AG04449 (cell line): ENCODE measurements around the gene HOTAIR.

Source experiments
- CTCF ChIA-PET: fragments of 350-600 bp; formaldehyde crosslinking; extraction: SDS; loops from one replicate; lab custom pipeline; 2021; ENCODE audit warnings: antibody characterized with exemption; lab: Yijun Ruan, JAX
- POLR2A ChIA-PET: fragments of 400-600, 350-600 bp; formaldehyde crosslinking; extraction: SDS; loops from one replicate; lab custom pipeline; 2020; ENCODE audit warnings: antibody characterized with exemption, inconsistent platforms; lab: Yijun Ruan, JAX
- DNase-seq: peaks from one replicate; pipeline ENCODE4 v3.0.0-alpha.2; 2010; ENCODE audit warnings: low read depth, low spot score
- H3K4me3 ChIP-seq: 2 replicates; pipeline ENCODE4 v1.5.1; 2011; ENCODE audit warnings: low read depth, mild to moderate bottlenecking, control low read depth, low read length
- TF ChIP-seq, protein P1 (sequence below): IDR thresholded peaks from one replicate; pipeline ENCODE4 v1.5.1; 2011; ENCODE audit warnings: mild to moderate bottlenecking, moderate library complexity, low read length, control low read depth, inconsistent platforms; ENCODE audit not compliant: insufficient read depth; ENCODE audit errors: missing control alignments

HOTAIR gene

DNA sequence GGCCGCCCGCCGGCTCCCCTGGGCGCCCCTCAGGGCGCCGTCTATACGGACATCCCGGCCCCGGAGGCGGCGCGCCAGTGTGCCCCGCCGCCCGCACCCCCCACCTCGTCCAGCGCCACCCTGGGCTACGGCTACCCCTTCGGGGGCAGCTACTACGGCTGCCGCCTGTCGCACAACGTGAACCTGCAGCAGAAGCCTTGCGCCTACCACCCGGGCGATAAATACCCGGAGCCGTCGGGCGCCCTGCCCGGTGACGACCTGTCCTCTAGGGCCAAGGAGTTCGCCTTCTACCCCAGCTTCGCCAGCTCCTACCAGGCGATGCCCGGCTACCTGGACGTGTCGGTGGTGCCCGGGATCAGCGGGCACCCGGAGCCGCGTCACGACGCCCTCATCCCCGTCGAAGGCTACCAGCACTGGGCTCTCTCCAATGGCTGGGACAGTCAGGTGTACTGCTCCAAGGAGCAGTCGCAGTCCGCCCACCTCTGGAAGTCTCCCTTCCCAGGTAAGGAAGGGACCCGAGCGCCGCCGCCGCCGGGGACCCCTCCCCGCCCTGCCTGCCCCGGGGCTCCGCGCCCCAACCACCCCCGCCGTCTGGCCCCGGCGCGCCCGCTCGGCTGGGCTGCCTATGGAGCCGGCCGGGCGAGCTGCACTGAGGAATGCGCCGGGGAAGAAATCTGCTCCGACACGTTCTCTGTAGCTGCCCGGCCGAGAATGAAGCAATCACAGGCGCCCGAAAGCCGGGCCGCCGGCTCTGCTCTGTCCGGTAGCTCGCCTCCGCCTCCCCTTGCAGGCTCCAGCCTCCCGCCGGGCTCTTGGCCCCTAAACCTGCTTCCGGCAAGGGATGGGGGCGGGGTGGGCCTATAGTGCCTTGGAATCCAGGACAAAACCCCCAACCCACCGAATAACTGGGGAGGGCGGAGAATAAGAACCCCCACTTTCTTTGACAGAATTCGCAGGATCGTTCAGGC lies 35.3 kb downstream of the HOTAIR start:
- H3K4me3 ChIP-seq = no peak overlapping the region
- POLR2A ChIA-PET = no interaction called here
- TF ChIP-seq, protein P1, sequence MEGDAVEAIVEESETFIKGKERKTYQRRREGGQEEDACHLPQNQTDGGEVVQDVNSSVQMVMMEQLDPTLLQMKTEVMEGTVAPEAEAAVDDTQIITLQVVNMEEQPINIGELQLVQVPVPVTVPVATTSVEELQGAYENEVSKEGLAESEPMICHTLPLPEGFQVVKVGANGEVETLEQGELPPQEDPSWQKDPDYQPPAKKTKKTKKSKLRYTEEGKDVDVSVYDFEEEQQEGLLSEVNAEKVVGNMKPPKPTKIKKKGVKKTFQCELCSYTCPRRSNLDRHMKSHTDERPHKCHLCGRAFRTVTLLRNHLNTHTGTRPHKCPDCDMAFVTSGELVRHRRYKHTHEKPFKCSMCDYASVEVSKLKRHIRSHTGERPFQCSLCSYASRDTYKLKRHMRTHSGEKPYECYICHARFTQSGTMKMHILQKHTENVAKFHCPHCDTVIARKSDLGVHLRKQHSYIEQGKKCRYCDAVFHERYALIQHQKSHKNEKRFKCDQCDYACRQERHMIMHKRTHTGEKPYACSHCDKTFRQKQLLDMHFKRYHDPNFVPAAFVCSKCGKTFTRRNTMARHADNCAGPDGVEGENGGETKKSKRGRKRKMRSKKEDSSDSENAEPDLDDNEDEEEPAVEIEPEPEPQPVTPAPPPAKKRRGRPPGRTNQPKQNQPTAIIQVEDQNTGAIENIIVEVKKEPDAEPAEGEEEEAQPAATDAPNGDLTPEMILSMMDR = no peak
- no peak for DNase-seq
- CTCF ChIA-PET = interaction anchor here (1.6 kb wide), 1 partner anchor 193 kb away, joined by 4 read pairs; no protein-coding TSS in a partner anchor

DNA sequence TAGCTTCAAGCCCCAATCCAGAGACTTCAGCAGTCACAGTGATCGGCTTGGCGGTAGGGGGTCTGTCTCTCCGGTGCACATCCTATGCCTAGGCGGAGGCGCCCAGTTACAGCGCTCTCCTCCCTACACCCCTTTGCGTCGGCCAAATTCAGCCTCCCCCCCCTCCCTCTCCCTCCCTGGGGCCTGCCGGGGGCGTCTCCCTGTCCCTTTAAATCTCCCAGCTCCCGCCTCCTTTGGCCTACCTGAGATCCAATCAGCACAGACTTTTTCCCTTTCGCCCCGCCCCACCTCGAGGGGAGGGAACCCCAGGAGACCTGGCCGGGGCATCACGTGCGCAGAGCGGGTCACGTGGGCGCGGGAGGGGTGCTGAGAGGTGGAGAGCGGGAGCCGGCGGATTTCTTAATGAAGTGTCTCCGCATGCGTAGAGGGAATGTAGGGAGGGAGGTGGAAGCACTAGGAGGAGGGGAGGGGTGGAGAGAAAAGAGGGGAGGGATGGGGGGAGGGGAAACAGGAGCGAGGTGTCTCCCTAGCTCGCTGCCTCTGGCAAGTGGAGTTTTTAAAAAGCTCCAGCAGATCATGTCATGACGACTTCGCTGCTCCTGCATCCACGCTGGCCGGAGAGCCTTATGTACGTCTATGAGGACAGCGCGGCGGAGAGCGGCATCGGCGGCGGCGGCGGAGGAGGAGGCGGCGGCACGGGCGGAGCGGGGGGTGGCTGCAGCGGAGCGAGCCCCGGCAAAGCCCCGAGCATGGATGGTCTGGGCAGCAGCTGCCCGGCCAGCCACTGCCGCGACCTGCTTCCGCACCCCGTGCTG lies 36.2 kb downstream of the HOTAIR start, which contains the start of gene HOXC13:
Gene HOXC13, plus strand, starts transcription at position 506 of the 815 bp plus-strand sequence. Its CDS starts 76 bp downstream, at position 582.
- CTCF ChIA-PET = interaction anchor here (1.6 kb wide), 1 partner anchor 192 kb away, joined by 4 read pairs; no protein-coding TSS in a partner anchor
- no peak within 1 kb of the TSS for H3K4me3 ChIP-seq
- no peak for DNase-seq
- TF ChIP-seq, protein P1 = no peak
- POLR2A ChIA-PET = no interaction called here

DNA sequence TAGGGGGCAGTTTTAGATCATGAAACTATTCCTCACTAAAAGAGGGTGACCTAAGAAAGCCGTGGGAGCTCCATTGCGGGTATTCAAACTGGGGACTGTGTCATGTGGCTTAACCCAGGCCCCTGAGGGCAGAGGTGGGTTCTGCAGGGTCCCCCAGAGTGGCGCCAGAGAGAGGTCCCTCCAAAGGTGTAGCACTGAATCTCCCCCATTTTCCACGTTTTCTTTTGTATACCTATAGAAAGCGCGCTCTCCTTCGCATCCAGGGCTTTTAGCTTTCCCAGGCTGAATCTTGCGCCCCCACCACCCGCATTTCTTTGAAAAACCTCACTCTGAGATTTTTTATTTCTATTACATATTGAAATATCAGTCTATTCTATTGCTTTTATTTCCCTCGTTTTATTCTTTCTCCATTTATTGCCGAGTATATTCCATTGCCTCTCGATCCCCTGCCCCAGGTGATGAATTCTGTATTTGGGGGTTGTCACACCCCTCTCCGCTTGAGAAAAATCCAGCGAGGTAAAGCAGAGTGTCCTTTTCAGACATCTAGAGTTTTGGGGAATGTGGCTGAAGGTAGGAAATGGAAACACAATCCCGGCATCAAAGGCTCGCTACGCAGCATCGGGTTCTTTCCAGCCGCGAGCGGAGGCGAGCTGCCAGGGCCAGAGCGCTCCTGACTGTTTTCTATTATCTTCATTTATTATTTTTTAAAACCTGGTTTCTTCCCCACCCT lies 37.0 kb downstream of the HOTAIR start:
- no peak overlapping the region for H3K4me3 ChIP-seq
- POLR2A ChIA-PET = no interaction called here
- CTCF ChIA-PET = interaction anchor here (1.0 to 1.6 kb wide), 2 partner anchors 192 to 278 kb away, joined by 4 read pairs; no protein-coding TSS in a partner anchor
- DNase-seq = no peak
- TF ChIP-seq, protein P1 = no peak

DNA sequence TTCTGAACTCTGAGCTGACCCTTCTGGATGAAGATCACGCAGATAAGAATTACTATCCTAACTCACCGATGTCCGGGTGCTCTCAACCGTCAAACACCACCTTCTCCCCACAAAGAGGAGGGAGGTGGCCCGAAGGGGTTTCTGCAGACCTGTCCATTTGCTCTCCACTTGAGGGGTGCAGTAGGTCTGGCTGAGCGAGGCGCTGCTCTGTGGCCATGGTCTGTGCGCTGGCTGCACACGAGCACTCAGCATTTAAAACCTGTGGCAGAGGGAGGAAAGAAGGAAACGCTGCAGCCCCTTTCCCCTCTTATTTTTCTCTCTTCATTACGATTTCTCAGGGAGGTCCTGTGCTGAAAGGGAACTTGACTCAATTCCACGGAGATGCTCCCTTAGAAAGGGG lies 37.7 kb downstream of the HOTAIR start:
- TF ChIP-seq, protein P1 = no peak
- ChIA-PET POLR2A (no interaction called here), CTCF (interaction anchor here (1.0 kb wide), 1 partner anchor 279 kb away, joined by 4 read pairs; no protein-coding TSS in a partner anchor)

DNA sequence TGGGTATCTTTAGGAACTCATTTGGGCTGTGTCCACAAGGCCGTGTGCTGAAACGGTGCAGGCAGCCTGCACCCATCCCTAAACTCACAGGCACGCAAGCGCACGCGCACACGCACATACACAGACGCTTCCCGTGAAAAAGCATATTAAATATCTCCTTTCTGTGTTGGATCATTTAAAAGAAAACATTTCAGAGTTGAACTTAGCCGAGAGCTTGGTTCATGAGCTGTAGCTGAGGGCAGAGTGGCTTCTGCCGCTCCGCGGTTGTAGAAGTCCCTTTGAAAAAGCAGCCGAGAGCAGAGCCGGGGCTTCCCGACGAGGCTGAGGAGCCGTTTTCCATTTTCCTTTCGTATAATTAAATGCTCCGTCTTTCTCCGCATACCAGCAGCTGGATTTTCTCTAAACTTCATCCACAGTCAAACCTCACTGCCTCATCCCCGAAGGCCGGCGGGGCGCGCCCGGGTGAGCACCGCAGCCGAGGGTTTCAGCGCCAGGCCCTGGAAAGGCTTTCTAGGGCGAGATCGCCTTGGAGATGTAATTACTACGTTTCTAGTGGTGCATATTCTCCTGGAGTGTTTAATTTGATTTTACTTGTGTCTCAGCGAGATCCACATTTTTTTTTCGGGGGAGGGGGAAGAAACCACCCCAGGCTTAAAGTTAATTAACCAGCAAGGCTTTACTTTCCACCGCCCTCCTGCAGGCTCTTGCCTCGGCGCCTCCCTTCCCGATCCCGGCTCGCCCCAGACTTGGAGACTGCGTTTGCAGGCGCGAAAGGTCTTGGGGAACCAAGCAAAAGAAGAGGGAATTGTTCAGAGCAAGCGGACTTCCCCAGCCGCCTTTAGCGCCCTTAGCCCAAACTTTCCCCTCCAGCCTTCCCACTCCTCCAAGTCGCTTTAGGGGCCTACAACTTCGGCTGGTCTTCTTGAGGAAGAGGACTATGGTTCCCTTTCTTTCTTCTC lies 39.1 kb downstream of the HOTAIR start:
- no peak overlapping the region for H3K4me3 ChIP-seq
- POLR2A ChIA-PET = no interaction called here
- no peak for DNase-seq
- CTCF ChIA-PET = no interaction called here
- TF ChIP-seq, protein P1 = no peak

More for the DNA sequence above, 37.7 kb downstream of the HOTAIR start:
- no peak for DNase-seq
- H3K4me3 ChIP-seq = no peak overlapping the region
